Dermis blood vessel endothelial cell (primary cell): ENCODE results near the gene NR3C2. TPM values are rescaled to one million over a fixed set of nuclear protein-coding genes. Genes with fewer than 3 reads are reported as not detected.
"Not testable (repeated sequence)": the region's sequence is repeated elsewhere in the genome, so short reads cannot be mapped to it uniquely, and the experiment has no call there.

Source experiments
- DNase-seq: peaks from one replicate; pipeline ENCODE4 v3.0.0; 2010
- total RNA-seq: library from RNA; depleted of rRNA; stranded (reverse); fragments of >200 nt; gene quantifications from 2 replicates; pipeline ENCODE4 v1.2.3, GENCODE V29; 2014

Gene NR3C2
- total RNA-seq, 1 donor from 2014 or later = 9.9 TPM

- DNase-seq = no peak
Observed at GRCh38 chr4:148211533-148211932, 230.7 kb downstream of the NR3C2 start.

GRCh38 chr4:148210661-148211060 is 231.6 kb downstream of the NR3C2 start:
- no peak for DNase-seq

- peak; percentile 23 for DNase-seq
Observed at GRCh38 chr4:148207068-148207467, 235.1 kb downstream of the NR3C2 start.

GRCh38 chr4:148205476-148205875 is 236.7 kb downstream of the NR3C2 start:
- no peak for DNase-seq

- DNase-seq = no peak
Observed at GRCh38 chr4:148204892-148205291, 237.3 kb downstream of the NR3C2 start.

- DNase-seq = no peak
Observed at GRCh38 chr4:148204171-148204570, 238.0 kb downstream of the NR3C2 start.

- DNase-seq = no peak
Observed at GRCh38 chr4:148203056-148203898, 238.9 kb downstream of the NR3C2 start.

- DNase-seq = no peak
Observed at GRCh38 chr4:148200960-148201359, 241.3 kb downstream of the NR3C2 start.

- DNase-seq = no peak
Observed at GRCh38 chr4:148196164-148196563, 246.1 kb downstream of the NR3C2 start.

- DNase-seq = no peak
Observed at GRCh38 chr4:148192526-148192925, 249.7 kb downstream of the NR3C2 start.

GRCh38 chr4:148187454-148188222 is 254.6 kb downstream of the NR3C2 start:
- DNase-seq = not testable (repeated sequence)

- no peak for DNase-seq
Observed at GRCh38 chr4:148184922-148185321, 257.3 kb downstream of the NR3C2 start.

- no peak for DNase-seq
Observed at GRCh38 chr4:148182230-148182911, 259.8 kb downstream of the NR3C2 start.

- DNase-seq = no peak
Observed at GRCh38 chr4:148173397-148174017, 268.7 kb downstream of the NR3C2 start.

GRCh38 chr4:148171596-148171995 is 270.6 kb downstream of the NR3C2 start:
- DNase-seq = no peak

GRCh38 chr4:148170408-148171365 is 271.5 kb downstream of the NR3C2 start:
- DNase-seq = no peak

- peak; percentile 13 for DNase-seq
Observed at GRCh38 chr4:148166132-148166591, 276.1 kb downstream of the NR3C2 start.

- no peak for DNase-seq
Observed at GRCh38 chr4:148164557-148164956, 277.7 kb downstream of the NR3C2 start.

GRCh38 chr4:148162991-148163390 is 279.2 kb downstream of the NR3C2 start:
- no peak for DNase-seq

GRCh38 chr4:148162519-148162918 is 279.7 kb downstream of the NR3C2 start:
- no peak for DNase-seq

GRCh38 chr4:148161601-148162000 is 280.6 kb downstream of the NR3C2 start:
- no peak for DNase-seq
